ENCODE data around the gene DDX31. TPM values are rescaled to one million over a fixed set of nuclear protein-coding genes. Genes with fewer than 3 reads are reported as not detected.

Gene DDX31
- total RNA-seq, 4 donors from 2014 or later, result 33.4 to 44.1 (median 36.0) TPM

DNA sequence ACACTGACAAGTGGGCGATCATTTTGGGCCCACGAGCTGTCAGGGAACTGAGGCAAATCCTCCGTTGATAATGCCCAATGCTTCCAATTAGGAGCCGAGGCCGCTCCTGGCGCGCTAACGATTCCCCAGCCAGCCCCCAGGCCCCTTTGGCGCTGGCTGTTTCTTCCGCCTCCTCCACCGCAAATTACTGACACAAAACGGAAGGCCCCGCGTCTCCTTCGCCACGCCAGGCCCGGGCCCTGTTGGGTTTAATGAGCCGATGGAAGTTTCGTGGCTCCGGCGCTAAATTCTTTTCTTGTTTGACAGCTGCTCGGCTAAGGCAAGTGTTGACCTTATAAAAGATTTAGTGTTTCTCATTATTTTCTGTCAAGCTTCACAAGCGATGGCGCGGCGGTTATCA lies 113.1 kb downstream of the DDX31 start:
- Histone ChIP-seq H3K27ac (no peak overlapping the region), H3K4me1 (peaks cover 0 to 12% of the 10 kb centered on the region in 2 donors), H3K36me3 (no peaks in the 10 kb centered on the region), H3K4me3 (replicated peaks in 1 of 3) (no peak overlapping the region), H3K27me3 (no peaks in the 10 kb centered on the region), H3K9me3 (no peaks in the 10 kb centered on the region)
- TF ChIP-seq POLR2A (IDR thresholded peaks at IDR 0.05), result no peak
- TF ChIP-seq, protein P1, sequence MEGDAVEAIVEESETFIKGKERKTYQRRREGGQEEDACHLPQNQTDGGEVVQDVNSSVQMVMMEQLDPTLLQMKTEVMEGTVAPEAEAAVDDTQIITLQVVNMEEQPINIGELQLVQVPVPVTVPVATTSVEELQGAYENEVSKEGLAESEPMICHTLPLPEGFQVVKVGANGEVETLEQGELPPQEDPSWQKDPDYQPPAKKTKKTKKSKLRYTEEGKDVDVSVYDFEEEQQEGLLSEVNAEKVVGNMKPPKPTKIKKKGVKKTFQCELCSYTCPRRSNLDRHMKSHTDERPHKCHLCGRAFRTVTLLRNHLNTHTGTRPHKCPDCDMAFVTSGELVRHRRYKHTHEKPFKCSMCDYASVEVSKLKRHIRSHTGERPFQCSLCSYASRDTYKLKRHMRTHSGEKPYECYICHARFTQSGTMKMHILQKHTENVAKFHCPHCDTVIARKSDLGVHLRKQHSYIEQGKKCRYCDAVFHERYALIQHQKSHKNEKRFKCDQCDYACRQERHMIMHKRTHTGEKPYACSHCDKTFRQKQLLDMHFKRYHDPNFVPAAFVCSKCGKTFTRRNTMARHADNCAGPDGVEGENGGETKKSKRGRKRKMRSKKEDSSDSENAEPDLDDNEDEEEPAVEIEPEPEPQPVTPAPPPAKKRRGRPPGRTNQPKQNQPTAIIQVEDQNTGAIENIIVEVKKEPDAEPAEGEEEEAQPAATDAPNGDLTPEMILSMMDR (IDR thresholded peaks at IDR 0.05), result no peak
- no peak for DNase-seq
- intact Hi-C loops (cut with DNase I), result no loop called here
- 67 to 73% methylated on average over 26 of the region's 26 CpGs for WGBS, 2 donors

DNA sequence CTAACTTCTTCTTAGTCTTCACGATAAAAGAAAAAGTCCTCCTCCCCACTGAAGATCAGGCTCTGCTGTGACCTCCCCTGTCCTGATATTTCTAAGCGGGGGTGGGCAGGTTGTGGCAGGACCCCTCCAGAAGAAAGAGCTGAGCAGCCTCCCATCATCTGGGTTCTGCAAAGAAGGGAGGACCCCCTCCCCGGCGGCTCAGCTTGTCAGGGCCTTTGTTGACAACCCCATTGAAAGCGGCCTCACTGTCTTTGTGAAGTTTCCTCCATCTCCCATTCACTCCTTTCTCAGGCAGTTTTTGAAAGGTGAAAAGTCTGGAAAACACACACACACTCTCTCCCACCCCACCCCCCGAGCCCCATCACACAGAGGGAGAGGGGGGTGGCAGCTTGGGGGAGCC lies 113.5 kb downstream of the DDX31 start:
- WGBS, 2 donors, result 68 to 75% methylated on average over 5 to 6 of the region's 6 CpGs

DNA sequence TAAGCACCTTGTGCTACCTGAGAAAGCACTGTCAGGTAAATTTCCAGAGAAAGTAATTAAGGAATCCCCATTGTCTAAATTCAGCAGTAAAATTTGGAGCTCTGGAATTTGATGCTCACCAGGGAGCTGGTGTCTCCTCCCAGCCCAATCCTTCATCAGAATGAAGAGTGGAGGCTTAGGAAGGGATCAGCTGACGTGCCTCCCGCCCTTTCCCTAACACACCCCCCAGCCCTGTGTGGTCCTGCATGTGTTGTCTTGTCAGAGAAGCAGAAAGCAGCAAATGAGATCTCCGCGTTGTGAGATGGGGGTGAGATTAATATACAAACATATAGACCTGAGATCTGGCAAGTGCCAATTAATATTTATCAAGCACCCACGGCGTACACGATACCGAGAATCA lies 114.3 kb downstream of the DDX31 start:
- intact Hi-C loops (cut with DNase I), result no loop called here

More for the DNA sequence above, 113.5 kb downstream of the DDX31 start:
- no peaks in the 10 kb centered on the region for H3K9me3 ChIP-seq
- H3K4me1 ChIP-seq, result peaks cover 0 to 7% of the 10 kb centered on the region in 2 donors
- DNase-seq, result no peak
- no peaks in the 10 kb centered on the region for H3K36me3 ChIP-seq
- intact Hi-C loops (cut with DNase I), result no loop called here
- TF ChIP-seq, protein P1 (IDR thresholded peaks at IDR 0.05), result no peak
- TF ChIP-seq POLR2A (IDR thresholded peaks at IDR 0.05), result no peak
- no peaks in the 10 kb centered on the region for H3K27me3 ChIP-seq
- H3K27ac ChIP-seq, result no peak overlapping the region
- no peak overlapping the region for H3K4me3 ChIP-seq (replicated peaks in 1 of 3)

DNA sequence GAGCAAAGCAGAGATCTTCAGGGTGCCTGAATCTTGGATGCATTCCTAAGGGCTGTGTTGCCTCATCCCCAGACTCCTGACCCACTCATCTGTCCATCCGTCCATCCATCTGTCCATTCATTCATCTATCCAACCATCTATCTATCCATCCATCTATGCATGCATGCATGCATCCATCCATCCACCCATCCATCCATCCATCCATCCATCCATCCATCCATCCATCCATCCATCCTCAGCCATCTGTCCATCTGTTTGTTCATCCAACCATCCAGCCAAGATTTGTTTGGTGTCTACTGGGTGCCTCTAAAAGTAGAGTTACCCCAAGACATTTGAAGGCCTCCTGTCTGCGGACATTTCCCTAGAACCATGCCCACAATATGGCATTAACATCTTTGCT lies 115.0 kb downstream of the DDX31 start:
- TF ChIP-seq POLR2A (IDR thresholded peaks at IDR 0.05), result no peak
- TF ChIP-seq, protein P1 (IDR thresholded peaks at IDR 0.05), result no peak
- H3K27me3 ChIP-seq, result no peaks in the 10 kb centered on the region
- 94% methylated on average over 2 of the region's 2 CpGs for WGBS, 2 donors
- DNase-seq, result no peak
- no peaks in the 10 kb centered on the region for H3K9me3 ChIP-seq
- no peak overlapping the region for H3K27ac ChIP-seq
- no peak overlapping the region for H3K4me3 ChIP-seq (replicated peaks in 1 of 3)
- H3K36me3 ChIP-seq, result no peaks in the 10 kb centered on the region
- no peaks in the 10 kb centered on the region for H3K4me1 ChIP-seq
- intact Hi-C loops (cut with DNase I), result no loop called here

More for the DNA sequence above, 114.3 kb downstream of the DDX31 start:
- H3K4me3 ChIP-seq (replicated peaks in 1 of 3), result no peak overlapping the region
- peaks cover 0 to under 1% of the 10 kb centered on the region in 2 donors for H3K4me1 ChIP-seq
- DNase-seq, result no peak
- no peak overlapping the region for H3K27ac ChIP-seq
- no peaks in the 10 kb centered on the region for H3K9me3 ChIP-seq
- no peaks in the 10 kb centered on the region for H3K27me3 ChIP-seq
- no peak for TF ChIP-seq POLR2A (IDR thresholded peaks at IDR 0.05)
- TF ChIP-seq, protein P1 (IDR thresholded peaks at IDR 0.05), result no peak
- WGBS, 2 donors, result 82 to 86% methylated on average over 8 of the region's 8 CpGs
- no peaks in the 10 kb centered on the region for H3K36me3 ChIP-seq

DNA sequence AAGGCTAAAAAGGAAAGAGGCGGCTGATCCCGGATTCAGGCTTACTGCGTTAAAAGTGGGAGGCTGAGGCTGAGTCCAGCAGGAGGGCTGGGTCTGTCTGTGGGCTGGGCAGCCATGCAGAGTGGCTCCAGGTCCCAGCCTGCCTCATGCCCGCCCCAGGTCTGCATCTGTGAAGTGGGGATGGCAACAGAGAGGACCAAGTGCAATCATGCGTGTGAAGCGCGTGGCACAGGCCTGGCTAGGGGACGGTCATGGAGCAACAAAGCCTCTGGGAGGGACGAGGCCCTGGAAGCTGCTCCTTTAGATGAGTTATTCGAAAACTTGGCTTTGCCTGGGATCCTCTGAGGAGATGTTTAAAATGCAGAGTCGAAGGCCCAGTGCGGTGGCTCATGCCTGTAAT lies 117.7 kb downstream of the DDX31 start:
- H3K36me3 ChIP-seq, result no peaks in the 10 kb centered on the region
- 77 to 79% methylated on average over 12 of the region's 12 CpGs for WGBS, 2 donors
- intact Hi-C loops (cut with DNase I), result no loop called here
- no peak overlapping the region for H3K27ac ChIP-seq
- H3K4me1 ChIP-seq, result no peaks in the 10 kb centered on the region
- H3K27me3 ChIP-seq, result no peaks in the 10 kb centered on the region
- no peak for DNase-seq
- no peak overlapping the region for H3K4me3 ChIP-seq (replicated peaks in 1 of 3)
- H3K9me3 ChIP-seq, result no peaks in the 10 kb centered on the region
- TF ChIP-seq POLR2A (IDR thresholded peaks at IDR 0.05), result no peak
- TF ChIP-seq, protein P1 (IDR thresholded peaks at IDR 0.05), result no peak

All from thyroid gland (tissue), 4 donors.